ENCODE results near the gene FAM13B.

The FAM13B gene

GRCh38 chr5:137888863-137889759, 143.8 kb downstream of the FAM13B start, which contains the start of gene PKD2L2:
PKD2L2 (plus strand) TSS chr5:137889457; CDS start chr5:137889492, 35 bp downstream.
- peak; percentile 79 for DNase-seq

GRCh38 chr5:137888466-137888862, 144.4 kb downstream of the FAM13B start:
- DNase-seq, result no peak

Data from islet precursor cell (in vitro differentiated cells).